Activated CD4-positive, alpha-beta T cell treated with anti-CD3 and anti-CD28 coated beads, Interleukin-2, amount 50 U/mL, for 48 hours (primary cell): ENCODE data around the gene TOR4A.
A peak's percentile ranks its signal among the peaks of the same experiment; 100 is the strongest.
"Not testable (repeated sequence)": the region's sequence is repeated elsewhere in the genome, so short reads cannot be mapped to it uniquely, and the experiment has no call there.

ENCODE experiments used
- DNase-seq, 2 experiments: peaks; one replicate each; pipeline ENCODE4 v3.0.0-alpha.2; 2020

The TOR4A gene

DNA sequence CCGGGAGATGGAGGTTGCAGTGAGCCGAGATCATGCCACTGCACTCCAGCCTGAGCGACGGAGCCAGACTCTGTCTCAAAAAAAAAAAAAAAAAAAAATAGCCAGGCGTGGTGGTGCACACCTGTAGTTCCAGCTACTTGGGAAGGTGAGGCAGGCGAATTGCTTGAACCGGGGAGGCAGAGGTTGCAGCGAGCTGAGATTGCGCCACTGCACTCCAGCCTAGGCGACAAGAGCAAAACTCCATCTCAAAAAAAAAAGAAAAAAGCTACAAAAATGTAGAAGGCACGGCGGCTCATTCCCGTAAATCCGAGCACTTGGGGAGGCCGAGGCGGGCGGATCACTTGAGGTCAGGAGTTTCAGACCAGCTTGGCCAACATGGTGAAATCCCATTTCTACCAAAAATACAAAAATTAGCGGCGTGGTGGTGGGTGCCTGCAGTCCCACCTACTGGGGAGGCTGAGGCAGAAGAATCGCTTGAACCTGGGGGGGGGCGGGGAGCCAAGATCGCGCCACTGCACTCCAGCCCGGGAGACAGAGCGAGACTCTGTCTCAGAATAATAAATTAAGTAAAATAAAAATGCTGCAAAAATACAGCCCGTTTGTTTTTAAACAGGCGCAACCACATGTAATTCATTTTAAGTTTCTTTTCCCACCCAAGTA is 37.9 kb upstream of the TOR4A start:
- DNase-seq, result not testable (repeated sequence)

DNA sequence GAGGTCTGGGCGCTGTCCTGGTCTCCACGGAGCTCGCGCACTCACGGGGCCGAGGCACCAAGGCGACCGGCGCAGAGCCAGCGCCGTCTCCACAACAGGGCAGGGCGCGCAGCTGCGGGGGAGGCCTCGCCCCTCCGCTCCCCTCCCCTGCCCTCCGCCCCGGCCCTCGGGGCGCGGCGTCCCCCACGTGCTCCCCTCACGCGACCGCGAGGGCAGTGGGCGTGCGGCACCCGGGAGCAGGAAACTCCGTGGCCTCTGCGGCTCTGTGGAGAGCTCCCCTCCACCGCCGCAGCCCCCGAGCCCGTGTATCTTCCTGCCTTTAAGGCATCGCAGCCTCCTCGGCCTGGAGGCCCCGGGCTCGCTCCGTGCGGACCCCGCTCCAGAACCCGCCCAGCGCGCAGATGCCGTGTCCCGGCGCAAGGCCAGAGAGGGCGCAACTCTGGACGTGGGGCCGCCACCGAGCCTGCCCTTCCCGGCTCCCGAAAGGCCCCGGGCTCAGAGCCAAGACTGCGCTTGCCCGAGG is 37.1 kb upstream of the TOR4A start:
- DNase-seq, result peak in 1 of 2 experiments; percentile 71

DNA sequence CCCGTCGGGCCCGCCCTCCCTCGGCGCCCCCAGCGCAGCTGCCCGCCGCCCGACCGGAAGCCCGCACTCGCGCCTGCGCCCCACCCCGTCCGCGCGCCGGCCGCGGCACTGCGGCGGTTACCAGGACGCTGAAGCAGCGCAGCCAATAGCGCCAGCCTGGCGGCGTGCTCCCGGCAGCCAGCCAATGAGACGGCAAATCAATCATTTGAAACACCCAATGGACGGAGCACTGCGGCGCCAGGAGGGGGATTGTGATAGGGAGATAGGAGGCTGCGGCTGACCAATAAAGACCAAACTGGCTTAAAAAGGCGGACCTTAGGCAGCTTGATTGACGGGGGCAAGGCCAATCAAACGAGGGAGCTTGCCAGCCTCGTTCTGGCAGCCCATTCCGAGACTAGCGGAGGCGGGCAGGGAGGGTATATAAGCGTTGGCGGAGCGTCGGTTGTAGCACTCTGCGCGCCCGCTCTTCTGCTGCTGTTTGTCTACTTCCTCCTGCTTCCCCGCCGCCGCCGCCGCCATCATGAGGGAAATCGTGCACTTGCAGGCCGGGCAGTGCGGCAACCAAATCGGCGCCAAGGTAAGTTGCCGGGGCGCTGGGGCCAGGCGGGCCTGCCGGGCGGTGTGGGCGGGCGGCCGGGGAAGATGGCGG is 36.6 kb upstream of the TOR4A start, which contains the start of gene TUBB4B:
Gene TUBB4B (plus strand): TSS at position 447 of the 649 bp plus-strand sequence. CDS start 74 bp downstream, at position 521.
- DNase-seq, result peak; percentile 95 to 97

DNA sequence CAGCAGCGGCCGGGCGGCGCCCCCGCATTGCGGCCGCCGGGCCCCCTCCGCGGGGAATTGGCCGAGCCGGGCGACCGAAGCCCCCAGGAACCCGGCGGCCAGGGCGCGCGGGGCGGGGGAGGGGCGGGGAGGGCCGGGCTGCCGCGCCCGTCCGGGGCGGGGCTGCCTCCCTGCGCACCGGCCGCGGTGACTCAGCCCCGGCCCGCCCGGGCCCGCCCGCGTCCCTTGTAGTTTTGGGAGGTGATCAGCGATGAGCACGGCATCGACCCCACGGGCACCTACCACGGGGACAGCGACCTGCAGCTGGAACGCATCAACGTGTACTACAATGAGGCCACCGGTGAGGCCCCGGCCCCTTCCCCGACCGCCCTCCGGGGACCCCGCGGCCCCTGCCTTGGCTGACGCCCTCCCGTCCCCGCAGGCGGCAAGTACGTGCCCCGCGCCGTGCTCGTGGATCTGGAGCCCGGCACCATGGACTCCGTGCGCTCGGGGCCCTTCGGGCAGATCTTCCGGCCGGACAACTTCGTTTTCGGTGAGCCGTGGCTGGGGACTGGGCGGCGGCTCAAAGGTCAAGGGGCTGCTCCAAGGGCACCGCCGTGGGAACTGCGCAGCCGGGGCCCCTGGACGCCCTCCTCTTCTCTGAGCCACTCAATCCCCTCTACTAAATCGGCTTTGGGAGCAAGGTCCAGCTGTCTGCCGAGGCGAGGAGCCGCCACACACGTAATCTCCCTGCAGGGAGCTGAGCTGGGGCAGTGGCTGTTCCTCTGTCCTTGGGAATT is 35.8 kb upstream of the TOR4A start:
- peak; percentile 62 to 68 for DNase-seq

DNA sequence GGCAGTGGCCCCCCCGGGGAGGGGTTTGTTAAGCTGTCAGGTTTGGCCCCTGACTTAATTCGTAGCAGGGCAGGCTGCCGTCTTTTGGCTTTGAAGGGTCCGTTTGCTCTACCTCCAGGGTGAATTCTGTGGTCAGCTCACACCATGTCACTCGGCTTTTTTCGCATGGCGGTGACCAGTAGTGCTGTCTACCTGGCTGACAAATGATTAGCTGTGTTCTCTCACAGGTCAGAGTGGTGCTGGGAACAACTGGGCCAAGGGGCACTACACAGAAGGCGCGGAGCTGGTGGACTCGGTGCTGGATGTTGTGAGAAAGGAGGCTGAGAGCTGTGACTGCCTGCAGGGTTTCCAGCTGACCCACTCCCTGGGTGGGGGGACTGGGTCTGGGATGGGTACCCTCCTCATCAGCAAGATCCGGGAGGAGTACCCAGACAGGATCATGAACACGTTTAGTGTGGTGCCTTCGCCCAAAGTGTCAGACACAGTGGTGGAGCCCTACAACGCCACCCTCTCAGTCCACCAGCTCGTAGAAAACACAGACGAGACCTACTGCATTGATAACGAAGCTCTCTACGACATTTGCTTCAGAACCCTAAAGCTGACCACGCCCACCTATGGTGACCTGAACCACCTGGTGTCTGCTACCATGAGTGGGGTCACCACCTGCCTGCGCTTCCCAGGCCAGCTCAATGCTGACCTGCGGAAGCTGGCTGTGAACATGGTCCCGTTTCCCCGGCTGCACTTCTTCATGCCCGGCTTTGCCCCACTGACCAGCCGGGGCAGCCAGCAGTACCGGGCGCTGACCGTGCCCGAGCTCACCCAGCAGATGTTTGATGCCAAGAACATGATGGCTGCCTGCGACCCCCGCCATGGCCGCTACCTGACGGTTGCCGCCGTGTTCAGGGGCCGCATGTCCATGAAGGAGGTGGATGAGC is 35.0 kb upstream of the TOR4A start:
- no peak for DNase-seq

DNA sequence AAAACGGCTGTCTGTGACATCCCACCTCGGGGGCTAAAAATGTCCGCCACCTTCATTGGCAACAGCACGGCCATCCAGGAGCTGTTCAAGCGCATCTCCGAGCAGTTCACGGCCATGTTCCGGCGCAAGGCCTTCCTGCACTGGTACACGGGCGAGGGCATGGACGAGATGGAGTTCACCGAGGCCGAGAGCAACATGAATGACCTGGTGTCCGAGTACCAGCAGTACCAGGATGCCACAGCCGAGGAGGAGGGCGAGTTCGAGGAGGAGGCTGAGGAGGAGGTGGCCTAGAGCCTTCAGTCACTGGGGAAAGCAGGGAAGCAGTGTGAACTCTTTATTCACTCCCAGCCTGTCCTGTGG is 34.3 kb upstream of the TOR4A start:
- DNase-seq, result not testable (repeated sequence)

DNA sequence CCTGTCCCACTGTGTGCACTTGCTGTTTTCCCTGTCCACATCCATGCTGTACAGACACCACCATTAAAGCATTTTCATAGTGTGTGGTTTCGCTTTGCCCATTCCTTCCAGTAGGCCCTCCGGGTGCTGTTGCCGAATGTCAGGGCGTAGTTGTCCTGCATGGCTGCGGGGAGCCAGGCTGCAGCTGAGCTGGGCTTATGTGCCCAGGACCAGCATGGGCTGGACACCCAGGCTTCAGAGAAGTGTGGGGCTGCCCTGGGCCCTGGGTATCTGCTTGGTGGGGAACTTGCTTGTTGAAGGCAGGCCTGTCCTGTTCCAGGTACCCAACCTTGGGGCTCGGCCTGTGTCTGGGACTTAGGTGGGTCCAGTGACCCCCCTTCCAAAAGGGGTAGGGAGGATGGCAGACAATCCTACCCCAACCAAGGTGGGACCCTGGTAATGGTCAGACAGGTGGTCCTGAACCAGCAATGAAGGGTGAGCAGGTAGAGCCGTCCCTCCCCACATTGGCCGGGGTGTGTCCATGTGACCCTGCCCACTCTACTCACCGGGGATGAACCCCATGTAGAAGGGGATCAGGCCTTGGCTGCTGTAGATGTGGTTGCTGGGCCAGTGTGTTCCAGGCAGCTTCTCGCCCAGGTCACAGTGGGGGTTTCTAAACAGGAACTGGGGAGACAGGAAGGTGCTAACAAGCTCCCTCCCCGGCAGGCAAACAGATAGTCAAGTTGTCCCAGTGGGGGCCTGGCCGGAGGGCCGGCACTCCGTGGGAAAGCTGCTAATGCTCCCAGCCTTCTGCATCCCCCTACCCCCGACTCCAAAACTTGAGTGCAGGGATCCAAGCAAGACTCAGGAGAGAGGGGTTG is 33.7 kb upstream of the TOR4A start:
- peak in 1 of 2 experiments; percentile 43 for DNase-seq

DNA sequence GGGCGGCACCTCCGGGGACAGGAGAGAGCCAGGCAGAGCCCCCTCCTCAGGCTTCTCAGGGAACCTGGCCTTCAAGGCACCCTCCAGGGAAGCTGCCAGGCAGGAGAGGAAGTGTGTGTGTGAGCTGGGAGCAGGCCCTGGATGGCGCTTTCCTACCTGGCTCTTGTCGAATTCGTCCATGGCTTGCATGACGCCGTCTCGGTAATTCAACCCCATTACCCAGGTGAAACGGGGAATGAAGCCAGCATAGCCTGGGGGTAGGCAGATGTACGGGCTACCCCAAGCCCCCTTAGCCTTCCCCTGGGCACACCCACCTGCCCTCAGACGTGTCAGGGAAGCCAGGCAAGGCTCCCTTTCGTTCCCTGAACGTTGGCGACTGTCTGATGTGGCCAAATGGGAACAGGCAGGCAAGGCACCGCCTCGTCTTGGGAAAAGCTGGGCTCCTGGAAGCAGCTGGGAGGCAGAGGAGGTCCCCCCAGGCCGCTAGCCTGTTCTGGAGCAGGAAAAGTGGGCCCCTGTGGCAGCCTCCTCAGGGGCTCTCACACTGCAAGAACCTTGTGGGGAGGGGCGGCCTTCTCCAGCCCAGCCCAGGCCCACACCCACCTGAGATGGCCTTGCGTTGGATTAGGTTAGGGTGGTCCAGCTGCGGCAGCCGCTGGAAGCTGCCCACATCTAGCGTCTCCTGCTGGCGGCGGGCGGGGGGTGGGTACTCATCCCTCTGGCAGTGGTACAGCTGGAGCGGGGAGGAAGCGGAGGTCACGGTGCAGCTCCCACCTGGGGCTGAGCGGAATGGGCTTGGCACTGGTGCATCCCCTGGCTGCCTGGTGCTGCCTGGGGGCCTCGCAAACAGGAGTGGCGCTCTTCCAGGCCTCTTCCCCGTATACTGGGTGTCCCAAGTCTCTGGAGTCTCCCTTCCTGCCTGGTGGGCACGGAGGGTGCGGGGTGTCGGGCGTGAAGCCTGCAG is 32.8 kb upstream of the TOR4A start:
- DNase-seq, result no peak

DNA sequence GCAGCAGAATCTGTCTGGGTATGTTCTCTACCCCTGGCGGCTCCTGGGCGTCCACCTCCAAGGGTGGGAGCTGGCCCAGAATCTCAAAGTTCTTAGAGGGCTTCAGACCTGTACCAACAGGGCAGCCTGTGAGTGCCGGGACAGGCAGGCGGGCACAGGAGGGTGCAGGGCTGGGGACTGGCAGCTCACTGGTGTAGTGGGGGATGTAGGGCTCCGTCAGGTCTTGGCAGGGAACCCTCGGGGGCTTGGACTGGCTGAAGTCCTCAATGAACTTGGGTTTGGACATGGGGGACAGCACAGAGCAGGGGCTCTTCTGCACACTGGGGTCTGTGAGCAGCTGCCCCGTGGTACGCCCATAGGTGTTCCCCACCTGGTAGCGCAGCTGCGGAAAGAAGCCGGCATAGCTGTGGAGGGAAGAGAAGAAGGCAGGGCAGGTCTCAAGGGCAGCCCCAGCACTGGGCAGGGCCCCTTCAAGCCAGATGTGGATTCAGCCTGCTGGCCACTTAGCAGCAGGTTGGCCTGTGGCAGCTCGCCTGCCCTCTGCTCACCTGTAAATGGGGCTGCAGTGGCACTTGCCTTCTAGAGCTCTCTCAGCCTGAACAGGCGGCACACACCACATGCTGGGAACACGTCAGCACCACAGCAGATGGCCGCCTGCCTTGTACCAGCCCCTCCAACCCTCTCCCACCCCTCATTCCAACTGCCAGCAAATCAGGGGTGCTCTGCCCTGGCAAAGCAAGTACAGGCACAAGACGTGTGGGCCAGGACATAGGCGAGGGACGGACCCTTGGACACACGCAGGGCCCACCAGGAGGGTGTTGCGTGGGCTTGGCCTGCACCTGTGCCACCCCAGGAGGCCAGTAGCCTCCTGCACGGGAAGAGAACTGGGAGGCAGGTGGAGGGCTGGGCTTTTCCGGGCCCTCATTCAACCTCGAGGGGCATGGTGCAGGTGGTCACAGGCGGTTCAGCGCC is 31.8 kb upstream of the TOR4A start:
- no peak for DNase-seq

DNA sequence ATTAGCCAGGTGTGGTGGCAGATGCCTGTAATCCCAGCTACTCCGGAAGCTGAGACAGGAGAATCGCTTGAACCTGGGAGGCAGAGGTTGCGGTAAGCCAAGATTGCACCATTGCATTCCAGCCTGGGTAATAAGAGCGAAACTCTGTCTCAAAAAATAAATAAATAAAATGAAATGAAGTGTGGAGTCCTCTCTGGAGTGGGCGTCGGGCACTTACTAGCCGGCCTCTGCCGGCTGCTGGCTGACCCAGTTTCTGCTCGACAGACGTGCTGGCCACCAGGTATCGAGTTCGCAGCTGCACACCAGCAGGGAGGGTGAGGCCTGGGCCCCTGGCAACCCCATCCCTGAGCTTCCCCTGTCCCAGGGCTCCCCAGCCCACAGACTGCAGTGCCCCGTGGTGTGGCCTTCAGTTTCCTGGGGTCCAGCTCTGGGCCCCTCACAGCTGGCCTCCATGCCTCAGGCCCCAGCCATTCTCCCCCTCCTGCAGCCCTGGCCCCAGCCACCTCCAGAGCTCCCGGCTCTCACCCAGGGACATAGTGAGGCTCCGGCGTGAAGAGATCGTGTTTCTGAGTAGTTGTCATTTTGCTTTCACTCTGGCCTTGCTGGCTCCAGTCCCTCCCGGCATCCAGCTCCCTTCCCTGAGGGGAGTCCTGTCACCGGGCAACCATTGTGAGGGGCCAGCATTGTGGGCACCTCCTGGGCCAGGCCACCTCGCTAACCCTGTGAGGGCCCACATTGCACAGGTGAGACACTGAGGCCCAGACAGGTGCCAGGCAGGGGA is 30.2 kb upstream of the TOR4A start:
- no peak for DNase-seq

DNA sequence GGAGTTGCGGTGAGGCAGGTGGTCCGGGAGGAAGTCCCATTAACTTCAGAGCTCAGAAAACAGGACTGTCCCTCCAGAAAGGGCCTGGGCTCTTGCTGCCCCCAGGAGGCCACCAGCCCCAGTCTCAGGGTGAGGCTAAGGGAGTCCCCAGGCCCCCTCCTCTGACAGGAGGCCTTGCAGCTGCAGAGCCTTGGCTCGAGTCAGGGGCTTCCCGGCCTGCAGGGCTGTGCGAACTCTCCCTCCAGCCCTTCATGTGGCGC is 29.7 kb upstream of the TOR4A start:
- DNase-seq, result no peak

DNA sequence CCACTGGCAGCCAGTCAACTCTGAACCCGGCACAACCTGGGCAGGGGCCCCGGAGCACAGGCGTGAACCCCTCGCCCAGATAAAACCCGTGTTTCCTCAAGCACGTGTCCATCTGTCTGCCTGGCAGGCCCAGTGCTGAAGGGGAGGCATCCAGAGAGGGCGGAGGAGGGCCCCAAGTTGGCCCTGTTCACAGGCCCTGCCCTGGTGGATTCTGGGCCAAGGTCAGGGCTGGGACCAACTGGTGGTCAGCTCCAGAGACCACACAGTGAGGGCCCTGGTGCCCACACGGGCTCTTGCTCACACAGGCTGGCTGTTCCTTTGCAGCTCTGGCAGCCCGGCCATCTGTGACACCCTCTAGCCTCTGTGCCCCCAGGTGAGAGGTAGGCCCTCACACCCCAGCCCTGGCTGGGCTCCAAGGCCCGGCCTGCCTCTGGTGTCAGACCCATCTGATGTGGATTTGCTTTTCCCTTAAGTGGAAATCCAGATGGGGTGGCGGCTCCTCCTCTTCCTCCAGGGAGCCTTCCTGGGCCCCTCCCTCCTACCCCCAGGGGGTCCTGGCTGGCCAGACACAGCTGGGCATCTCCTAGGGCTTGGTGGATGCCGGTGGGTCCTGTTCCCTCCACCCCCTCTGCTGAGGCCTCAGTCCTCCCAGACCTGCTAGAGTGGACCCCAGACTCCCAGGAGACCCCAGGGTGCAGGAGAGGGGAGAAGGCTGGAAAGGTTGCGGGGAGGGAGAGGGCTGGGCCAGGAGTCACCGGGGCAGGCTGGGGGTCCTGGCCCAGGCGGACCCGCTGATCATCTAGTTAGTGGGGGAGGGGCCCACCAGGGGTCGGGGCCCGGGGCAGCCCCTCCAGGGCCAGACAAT is 27.0 kb upstream of the TOR4A start:
- no peak for DNase-seq

DNA sequence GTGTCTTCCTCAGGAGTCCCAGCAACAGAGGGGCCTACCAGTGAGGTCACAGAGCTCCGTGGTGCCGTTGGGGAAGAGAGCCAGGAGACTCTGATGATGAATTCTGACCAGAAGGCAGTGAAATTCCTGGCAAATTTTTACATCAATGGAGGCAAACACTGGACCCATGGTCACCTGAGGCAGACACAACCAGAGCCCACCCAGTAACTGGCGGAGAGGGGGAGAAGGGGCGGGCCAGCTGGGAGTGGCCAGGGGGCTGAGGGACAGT is 26.4 kb upstream of the TOR4A start, which contains the start of gene STPG3:
Gene STPG3 (plus strand): TSS at position 93 of the 268 bp plus-strand sequence. CDS start 1 bp downstream, at position 94.
- no peak for DNase-seq

DNA sequence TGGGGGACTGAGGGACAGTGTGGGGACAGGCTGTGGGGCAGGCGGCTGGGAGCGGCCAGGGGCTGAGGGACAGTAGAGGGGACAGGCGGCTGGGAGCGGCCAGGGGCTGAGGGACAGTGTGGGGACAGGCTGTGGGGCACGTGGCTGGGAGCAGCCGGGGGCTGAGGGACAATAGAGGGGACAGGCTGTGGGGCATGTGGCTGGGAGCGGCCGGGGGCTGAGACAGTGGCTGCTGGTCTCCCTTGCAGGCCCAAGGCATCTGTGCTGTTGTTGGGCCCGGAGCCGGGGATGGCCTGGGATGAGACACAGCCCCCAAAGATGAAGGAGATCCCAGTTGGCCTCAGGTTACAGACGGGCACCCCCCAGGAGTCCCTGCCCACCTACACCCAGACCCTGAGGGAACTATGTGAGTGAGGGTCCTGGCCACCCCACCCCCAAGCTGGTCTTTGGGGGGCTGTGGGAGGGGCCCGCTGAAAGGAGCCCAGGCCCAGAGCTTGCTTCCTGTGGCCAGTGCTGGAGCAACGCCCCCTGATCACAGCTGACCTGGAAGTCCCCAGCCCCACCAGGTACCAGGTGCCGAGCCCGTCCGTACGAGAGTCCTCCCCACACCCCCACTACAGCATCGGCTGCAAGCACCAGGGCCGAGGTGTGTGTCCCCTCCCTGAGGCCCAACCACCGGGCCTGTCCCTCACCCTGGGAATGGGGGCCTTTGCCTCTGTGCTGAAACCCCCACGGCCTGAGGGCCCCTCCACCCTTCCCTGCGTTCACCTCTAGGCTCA is 25.8 kb upstream of the TOR4A start:
- DNase-seq, result no peak

DNA sequence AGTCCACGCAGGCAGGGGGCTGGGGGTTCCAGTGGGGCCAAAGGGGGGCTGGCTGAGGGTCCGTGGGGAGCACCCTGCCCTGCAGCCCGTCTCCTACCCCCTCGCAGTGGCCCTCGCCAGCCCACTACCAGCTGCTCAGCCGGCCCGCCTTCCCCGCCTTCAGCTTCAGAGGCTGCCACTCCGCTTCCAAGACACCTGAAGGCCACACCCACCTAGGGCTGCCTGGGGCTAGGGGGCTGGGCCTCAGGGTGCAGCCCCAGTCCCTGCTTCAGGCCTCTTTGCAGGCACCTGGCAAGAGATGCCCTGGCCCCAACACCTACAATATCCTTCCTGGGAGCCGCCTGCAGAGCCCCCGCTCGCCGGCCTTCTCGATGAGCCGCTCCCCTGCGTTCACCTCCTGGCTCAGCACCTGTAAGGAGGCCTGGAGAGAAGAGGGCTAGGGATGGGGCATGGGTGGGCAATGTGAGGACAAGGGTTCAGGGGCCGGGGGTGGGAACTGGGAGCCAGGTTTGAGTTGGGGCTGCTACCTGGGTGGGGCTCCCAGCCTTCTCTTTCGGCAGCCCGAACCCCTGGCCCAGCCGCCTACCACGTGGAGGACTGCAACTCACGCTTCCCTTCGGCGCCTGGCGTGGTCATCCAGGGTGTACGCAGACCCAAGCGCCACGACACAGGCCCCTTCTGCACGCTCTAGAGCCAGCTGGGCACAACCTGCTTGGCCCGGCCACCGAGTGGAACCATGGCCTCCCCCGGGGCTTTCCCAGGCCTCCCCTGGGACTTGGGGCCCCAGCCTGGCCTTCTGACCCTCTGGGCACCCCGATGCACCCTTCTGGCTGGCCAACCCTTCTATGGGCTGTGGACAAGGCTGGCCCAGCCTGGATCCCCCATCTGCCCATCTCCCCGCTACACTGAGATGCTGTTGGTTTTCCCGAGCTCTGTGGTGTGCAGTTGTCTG is 24.7 kb upstream of the TOR4A start:
- no peak for DNase-seq
